ENCODE results near the gene C11orf21. TPM values are rescaled to one million over a fixed set of nuclear protein-coding genes. Genes with fewer than 3 reads are reported as not detected.

The C11orf21 gene
- total and polyA plus RNA-seq, 9 of the 15 experiments (the other 6 are each of a cell fraction or from before 2014, with no cell fraction given): 0.10 to 2.6 (median 2.0) TPM

DNA sequence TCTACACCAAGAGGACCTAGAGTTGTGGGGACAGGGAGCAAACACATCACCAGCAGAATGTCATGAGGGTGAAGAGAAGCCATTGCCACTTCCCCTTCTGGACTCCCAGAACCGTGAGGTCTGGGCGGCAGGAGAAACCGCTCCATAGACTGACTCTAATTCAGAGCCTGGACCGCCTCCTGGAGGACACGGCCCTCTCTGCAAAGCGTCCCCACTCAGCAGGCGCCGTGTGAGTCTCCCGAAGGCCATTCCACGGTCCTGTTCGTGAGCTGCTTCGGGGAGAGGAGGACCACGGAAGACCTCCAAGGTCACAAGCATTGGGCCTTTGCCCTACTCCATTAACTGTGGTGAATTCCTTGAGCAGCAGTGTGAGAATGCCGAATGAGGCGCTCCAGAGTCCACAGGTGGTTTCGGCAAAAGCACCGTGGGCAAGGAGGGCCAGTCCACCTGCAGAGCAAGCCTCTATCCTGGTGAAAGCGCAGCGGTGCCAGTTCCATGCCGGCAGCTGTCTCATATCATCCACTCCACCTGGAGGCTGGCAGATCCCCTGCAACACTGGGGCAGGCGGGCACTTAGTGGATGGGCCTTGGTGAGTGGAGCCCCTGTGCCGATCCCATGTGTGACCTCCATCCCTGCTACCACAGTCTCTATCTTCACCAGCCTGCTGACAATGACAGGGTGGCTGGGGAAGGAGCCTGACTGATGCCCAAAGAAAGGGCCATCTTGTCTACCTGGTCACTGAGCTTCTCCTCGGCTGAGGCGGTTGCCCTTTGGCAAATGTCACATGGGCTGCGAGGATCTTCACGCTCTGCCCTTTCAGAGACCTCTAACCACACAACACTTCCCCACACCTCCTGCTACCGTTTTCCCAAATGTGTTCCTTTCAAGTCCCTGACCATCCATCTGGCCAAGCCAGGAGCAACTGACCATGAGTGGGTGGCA is 7.5 kb downstream of the C11orf21 start (continued):
- TF ChIP-seq NEUROD1 (IDR thresholded peaks at IDR 0.05; ENCODE audit: borderline replicate concordance, low read depth, low read length, partially characterized antibody) (no peak), ZNF766 (CRISPR knock-in tag; conservative IDR thresholded peaks at IDR 0.05) (peak; percentile 90), CTBP1 (IDR thresholded peaks at IDR 0.05; ENCODE audit: borderline replicate concordance) (peak; percentile 44; the same call in 1 of the 2 replicates), HIVEP1 (CRISPR knock-in tag; IDR thresholded peaks at IDR 0.05) (no peak), CEBPG (CRISPR knock-in tag; IDR thresholded peaks at IDR 0.05) (no peak), CEBPG (tag; conservative IDR thresholded peaks at IDR 0.05 in 1 of 2, IDR thresholded peaks at IDR 0.05 in 1 of 2) (no peak), ZFP36 (IDR thresholded peaks at IDR 0.05; ENCODE audit: low read depth, low read length, partially characterized antibody) (peak; percentile 20), SAFB2 (IDR thresholded peaks at IDR 0.05; ENCODE audit: borderline replicate concordance, low read depth, low read length, severe bottlenecking) (no peak)
- TF ChIP-seq, protein P1, sequence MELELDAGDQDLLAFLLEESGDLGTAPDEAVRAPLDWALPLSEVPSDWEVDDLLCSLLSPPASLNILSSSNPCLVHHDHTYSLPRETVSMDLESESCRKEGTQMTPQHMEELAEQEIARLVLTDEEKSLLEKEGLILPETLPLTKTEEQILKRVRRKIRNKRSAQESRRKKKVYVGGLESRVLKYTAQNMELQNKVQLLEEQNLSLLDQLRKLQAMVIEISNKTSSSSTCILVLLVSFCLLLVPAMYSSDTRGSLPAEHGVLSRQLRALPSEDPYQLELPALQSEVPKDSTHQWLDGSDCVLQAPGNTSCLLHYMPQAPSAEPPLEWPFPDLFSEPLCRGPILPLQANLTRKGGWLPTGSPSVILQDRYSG (tag; conservative IDR thresholded peaks at IDR 0.05; ENCODE audit: low read depth): no peak
- TF ChIP-seq, protein P2, sequence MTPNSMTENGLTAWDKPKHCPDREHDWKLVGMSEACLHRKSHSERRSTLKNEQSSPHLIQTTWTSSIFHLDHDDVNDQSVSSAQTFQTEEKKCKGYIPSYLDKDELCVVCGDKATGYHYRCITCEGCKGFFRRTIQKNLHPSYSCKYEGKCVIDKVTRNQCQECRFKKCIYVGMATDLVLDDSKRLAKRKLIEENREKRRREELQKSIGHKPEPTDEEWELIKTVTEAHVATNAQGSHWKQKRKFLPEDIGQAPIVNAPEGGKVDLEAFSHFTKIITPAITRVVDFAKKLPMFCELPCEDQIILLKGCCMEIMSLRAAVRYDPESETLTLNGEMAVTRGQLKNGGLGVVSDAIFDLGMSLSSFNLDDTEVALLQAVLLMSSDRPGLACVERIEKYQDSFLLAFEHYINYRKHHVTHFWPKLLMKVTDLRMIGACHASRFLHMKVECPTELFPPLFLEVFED (CRISPR knock-in tag; conservative IDR thresholded peaks at IDR 0.05): no peak
- TF ChIP-seq, protein P3, sequence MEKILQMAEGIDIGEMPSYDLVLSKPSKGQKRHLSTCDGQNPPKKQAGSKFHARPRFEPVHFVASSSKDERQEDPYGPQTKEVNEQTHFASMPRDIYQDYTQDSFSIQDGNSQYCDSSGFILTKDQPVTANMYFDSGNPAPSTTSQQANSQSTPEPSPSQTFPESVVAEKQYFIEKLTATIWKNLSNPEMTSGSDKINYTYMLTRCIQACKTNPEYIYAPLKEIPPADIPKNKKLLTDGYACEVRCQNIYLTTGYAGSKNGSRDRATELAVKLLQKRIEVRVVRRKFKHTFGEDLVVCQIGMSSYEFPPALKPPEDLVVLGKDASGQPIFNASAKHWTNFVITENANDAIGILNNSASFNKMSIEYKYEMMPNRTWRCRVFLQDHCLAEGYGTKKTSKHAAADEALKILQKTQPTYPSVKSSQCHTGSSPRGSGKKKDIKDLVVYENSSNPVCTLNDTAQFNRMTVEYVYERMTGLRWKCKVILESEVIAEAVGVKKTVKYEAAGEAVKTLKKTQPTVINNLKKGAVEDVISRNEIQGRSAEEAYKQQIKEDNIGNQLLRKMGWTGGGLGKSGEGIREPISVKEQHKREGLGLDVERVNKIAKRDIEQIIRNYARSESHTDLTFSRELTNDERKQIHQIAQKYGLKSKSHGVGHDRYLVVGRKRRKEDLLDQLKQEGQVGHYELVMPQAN (IDR thresholded peaks at IDR 0.05; ENCODE audit: borderline replicate concordance): no peak
- TF ChIP-seq, protein P4, sequence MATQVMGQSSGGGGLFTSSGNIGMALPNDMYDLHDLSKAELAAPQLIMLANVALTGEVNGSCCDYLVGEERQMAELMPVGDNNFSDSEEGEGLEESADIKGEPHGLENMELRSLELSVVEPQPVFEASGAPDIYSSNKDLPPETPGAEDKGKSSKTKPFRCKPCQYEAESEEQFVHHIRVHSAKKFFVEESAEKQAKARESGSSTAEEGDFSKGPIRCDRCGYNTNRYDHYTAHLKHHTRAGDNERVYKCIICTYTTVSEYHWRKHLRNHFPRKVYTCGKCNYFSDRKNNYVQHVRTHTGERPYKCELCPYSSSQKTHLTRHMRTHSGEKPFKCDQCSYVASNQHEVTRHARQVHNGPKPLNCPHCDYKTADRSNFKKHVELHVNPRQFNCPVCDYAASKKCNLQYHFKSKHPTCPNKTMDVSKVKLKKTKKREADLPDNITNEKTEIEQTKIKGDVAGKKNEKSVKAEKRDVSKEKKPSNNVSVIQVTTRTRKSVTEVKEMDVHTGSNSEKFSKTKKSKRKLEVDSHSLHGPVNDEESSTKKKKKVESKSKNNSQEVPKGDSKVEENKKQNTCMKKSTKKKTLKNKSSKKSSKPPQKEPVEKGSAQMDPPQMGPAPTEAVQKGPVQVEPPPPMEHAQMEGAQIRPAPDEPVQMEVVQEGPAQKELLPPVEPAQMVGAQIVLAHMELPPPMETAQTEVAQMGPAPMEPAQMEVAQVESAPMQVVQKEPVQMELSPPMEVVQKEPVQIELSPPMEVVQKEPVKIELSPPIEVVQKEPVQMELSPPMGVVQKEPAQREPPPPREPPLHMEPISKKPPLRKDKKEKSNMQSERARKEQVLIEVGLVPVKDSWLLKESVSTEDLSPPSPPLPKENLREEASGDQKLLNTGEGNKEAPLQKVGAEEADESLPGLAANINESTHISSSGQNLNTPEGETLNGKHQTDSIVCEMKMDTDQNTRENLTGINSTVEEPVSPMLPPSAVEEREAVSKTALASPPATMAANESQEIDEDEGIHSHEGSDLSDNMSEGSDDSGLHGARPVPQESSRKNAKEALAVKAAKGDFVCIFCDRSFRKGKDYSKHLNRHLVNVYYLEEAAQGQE (IDR thresholded peaks at IDR 0.05; ENCODE audit: borderline replicate concordance): peak; percentile 77
- TF ChIP-seq, protein P4 (CRISPR knock-in tag; IDR thresholded peaks at IDR 0.05; ENCODE audit: low read depth): no peak

All from K562 (cell line).